Activated CD4-positive, alpha-beta T cell treated with anti-CD3 and anti-CD28 coated beads, Interleukin-2, amount 50 U/mL, for 4 hours (primary cell): ENCODE data around the gene FBLN1.
"Not testable (repeated sequence)": the region's sequence is repeated elsewhere in the genome, so short reads cannot be mapped to it uniquely, and the experiment has no call there.

ENCODE experiments used
- DNase-seq, 2 experiments: peaks; one replicate each; pipeline ENCODE4 v3.0.0-alpha.2; 2020

FBLN1 gene, protein sequence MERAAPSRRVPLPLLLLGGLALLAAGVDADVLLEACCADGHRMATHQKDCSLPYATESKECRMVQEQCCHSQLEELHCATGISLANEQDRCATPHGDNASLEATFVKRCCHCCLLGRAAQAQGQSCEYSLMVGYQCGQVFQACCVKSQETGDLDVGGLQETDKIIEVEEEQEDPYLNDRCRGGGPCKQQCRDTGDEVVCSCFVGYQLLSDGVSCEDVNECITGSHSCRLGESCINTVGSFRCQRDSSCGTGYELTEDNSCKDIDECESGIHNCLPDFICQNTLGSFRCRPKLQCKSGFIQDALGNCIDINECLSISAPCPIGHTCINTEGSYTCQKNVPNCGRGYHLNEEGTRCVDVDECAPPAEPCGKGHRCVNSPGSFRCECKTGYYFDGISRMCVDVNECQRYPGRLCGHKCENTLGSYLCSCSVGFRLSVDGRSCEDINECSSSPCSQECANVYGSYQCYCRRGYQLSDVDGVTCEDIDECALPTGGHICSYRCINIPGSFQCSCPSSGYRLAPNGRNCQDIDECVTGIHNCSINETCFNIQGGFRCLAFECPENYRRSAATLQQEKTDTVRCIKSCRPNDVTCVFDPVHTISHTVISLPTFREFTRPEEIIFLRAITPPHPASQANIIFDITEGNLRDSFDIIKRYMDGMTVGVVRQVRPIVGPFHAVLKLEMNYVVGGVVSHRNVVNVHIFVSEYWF

DNA sequence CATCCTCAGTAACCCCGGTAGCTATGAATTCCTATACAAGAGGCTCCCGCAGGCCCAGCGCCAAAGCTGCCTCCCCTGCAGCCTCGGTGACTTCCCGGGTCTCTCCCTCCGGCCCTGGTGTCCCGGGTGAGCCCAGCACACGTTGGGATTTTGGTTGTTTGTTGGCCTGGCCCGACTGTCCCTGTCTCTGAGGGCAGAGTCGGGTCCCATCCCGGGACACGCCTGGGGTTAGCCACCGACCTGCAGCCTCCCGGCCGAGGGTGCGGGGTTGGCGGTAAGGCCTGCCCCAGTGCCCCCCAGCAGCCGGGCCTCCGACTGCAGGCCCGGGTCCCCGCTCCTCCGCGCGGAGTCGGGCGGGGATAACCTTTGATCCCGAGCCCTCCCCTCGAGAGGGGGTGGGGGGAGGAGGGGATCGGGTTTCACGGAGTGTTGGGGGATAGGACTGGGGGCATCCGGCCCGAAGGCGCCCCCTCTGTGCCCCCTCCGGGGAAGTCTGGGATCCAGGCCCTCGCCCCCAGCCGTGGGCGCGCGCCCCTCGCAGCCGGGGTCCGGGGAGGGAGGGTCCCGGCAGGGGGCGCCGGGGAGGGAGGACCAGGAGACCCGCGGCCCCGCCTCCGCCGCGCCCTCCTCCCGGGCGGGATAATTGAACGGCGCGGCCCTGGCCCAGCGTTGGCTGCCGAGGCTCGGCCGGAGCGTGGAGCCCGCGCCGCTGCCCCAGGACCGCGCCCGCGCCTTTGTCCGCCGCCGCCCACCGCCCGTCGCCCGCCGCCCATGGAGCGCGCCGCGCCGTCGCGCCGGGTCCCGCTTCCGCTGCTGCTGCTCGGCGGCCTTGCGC lies at the start of gene FBLN1:
Gene FBLN1, plus strand, starts transcription at position 669 of the 835 bp plus-strand sequence. Its CDS starts 103 bp downstream, at position 772.
- DNase-seq = no peak

DNA sequence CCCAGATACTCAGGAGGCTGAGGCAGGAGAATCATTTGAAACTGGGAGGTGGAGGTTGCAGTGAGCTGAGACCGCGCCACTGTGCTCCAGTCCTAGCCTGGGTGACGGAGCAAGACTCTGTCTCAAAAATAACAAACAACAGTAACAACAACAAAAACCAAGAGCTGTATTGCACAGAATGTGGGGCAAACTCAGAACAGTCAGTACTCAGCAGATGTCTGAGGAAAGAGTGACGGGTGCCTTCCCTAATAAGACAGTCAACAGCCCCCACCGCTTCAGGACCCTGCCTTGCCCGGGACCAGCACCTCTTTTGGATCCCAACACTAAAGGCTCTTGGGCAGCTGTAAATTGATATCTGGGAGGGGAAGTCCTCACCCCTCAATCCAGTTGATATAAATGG lies 48.9 kb upstream of the FBLN1 start:
- DNase-seq = no peak

DNA sequence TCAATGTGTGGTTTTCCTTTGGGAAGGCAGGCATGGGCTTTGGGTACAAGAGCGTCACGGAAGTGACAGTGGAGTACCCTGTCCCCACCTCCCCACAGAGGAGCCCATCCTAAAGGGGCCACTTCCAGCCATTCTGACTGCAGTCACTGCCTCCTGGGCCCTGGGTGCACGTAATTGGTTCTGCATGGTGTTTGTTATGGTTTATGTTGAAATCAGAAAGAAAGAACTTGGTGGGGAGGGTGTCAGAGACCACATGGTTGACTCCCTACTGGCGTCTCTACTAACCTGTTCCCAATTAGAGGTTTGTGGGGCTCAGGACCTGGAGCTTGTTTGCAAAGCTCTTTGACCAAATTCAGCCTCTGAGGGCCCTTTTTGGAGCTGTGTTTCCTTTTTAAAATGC lies 48.4 kb upstream of the FBLN1 start:
- DNase-seq = no peak

DNA sequence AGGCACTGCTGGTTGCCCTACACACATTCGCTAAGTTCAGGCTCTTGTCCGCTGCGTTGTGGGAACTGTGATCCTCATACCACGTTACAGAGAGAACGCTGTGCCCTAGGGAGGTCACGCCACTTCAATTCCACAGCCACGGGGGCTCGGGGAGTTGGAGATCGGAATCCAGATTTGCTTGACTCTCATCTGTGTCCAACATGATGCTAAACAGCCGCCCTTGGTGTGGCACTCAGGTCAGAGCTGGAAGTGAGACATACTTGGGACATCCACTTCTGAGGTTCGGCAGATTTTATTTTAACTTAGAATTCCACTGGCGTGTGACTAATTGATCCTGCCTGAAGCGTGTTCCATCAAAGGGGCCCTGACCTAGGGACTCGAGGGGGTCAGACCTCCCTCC lies 47.5 kb upstream of the FBLN1 start:
- DNase-seq = no peak

DNA sequence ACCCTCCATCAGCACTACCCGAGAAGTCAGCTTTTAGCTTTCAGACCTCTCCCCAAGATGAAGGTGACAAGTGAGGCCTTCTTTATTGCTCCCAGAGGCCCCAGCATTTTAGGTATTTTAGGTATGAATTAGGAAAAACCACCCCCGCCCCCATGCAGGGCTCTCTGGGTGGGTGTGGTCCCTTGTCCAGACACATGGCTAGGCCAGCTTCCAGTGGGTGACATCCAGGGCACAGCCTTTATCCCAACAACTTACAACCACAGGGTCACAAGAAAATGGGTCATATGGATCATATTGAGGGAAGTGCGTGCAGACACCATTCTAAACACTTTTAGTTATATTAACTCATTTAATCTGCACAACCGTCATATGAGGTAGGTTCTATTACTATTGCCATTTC lies 47.1 kb upstream of the FBLN1 start:
- DNase-seq = no peak

DNA sequence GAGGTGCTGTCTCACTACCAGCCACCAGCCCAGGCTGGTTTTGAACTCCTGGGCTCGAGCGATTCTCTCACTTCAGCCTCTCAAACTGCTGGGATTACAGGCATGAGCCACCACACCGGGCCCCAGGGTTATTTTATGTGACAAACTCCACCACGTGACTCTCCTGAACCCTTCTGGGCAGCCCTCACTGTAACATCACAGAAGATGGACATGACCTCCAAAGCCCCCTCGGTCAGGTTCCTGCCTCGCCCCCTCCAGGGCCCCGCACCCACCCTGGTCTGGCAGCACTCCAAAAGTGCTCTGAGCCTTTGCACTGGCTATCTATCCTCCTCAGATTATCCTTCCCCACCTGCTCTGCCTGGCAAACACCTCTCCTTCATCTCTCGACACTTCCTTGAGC lies 45.9 kb upstream of the FBLN1 start:
- DNase-seq = no peak

DNA sequence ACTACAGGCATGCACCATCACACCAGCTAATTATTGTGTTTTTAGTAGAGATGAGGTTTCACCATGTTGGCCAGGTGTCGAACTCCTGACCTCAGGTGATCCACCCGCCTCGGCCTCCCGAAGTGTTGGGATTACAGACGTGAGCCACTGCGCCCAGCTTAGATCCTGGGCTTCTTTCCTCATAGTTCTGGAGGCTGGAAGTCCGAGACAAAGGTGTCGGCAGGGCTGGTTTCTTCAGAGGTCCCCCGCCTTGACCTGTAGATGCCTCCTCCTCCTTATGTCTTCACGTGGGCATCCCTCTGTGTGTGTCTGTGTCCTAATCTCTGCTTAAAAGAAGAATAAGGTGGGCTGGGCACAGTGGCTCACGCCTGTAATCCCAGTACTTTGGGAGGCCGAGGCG lies 44.2 kb upstream of the FBLN1 start:
- no peak for DNase-seq

DNA sequence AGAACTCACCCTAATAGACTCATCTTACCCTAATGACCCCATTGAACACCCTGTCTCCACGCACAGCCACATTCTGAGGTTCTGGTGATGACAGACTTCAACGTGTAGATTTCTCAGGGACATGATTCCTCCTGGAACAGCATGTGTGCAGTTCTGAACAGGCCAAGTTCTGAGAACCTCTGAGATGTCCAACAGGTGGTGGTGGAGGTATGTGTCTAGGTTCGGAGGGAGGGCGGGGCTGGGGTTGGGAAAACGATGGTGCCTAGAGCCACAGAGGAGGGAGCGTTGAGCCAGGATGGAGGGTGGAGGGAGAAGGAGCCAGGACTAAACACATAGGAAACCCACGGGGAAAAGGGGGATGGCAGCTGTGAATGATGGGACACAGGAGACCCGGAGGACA lies 43.4 kb upstream of the FBLN1 start:
- DNase-seq = no peak

DNA sequence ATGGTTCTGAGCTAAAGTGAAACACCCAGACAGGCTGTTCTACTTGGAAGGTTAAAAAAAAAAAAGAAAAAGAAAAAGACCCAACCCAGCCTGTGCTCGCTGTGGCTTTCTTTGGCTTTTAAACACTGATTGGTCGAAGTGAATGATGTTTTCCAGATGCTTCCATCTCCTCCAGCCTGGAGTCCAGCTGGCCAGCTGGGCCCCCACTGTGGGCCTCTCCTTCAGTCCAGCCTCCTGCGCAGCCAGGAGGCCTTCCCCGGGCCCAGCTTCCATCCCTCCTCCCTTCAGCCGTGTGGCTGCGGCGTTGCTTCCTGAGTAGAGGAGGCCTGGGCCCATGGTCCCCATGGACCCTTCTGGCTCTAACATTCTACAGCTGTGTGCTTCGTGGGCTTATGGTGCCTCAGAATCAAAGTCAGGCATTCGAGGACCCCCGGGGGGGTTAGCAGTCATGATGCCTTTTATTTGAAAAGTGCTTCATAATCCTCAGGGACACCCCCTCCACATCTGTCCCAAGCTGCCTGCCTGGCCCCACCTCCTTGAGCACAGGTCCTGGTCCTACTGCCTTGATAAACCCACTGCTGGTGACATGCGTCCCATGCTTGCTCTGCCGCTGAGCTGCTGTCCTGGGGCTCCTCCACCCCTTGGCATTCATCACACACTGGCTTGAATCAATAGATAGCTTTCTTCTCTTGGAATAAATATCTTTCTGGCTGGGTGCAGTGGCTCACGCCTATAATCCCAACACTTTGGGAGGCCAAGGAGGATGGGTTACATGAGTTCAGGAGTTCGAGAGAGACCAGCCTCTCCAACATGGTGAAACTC lies 42.2 kb upstream of the FBLN1 start:
- DNase-seq = no peak

DNA sequence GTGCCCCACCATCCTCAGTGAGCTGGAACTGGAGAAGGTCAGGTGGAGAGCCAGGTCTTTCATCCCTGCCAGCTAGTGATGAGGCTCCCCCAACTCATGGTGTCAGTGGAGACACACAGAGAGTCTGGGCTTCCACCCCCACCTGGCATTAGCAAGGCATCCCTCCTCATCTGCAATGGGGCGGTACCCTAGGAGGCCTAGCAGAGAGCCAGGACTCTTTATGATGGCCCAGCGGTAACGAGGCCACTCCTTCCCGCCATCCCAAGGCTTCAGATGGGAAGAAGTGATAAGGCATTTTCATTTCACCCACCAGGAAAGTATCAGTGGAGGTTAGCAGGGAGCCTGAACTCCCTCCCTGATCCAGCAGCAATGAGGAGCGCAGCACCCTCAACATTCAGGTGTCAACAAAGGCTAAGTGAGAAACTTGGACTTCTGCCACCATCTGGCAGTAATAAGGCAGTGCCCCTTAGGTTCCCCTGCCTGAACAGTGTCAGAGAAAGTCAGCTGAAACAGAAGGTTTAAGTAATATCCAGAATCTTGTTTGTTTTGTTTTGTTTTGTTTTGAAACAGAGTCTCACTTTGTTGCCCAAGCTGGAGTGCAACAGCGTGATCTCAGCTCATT lies 40.5 kb upstream of the FBLN1 start:
- no peak for DNase-seq

DNA sequence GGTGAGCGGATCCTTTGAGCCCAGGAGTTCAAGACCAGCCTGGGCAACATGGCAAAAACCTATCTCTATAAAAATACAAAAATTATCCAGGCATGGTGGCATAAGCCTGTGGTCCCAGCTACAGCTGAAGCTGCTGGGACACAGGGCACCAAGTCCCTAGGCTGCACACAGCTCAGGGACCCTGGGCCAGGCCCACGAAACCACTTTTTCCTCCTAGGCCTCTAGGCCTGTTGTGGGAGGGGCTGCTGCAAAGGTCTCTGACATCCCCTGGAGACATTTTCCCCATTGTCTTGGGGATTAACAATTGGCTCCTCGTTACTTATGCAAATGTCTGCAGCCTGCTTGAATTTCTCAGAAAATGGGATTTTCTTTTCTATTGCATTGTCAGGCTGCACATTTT lies 39.0 kb upstream of the FBLN1 start:
- DNase-seq = not testable (repeated sequence)

DNA sequence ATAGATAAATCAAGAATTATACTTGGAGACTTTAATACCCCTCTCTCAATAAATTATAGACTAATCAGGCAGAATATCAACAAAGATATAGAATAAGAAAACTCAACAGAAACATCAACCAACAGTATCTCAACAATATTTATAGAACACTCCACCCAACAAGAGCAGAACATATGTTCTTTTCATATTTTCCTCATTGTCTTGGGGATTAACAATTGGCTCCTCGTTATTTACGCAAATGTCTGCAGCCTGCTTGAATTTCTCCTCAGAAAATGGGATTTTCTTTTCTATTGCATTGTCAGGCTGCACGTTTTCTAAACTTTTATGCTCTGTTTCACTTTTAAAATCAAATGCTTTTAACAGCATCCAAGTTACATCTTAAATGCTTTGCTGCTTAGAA lies 37.0 kb upstream of the FBLN1 start:
- DNase-seq = no peak

DNA sequence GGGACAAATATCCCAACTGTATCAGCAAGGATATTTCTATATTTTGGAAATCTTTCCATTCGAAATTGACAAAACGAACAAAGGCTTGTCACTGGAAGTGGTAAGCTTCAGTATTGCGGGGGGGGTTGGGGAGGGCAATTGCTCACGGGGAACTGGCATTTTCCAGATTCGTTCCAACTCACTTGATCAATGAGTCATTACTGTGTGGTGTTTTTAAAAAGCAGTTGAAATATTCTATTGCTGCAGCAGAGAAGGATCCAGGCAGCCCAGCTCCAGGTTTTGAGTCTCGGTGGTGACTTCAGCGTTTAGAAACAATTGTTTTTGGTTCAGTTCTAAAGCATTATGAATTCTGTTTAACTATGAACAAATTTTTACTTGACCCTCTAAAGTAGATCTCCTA lies 33.8 kb upstream of the FBLN1 start:
- no peak for DNase-seq

DNA sequence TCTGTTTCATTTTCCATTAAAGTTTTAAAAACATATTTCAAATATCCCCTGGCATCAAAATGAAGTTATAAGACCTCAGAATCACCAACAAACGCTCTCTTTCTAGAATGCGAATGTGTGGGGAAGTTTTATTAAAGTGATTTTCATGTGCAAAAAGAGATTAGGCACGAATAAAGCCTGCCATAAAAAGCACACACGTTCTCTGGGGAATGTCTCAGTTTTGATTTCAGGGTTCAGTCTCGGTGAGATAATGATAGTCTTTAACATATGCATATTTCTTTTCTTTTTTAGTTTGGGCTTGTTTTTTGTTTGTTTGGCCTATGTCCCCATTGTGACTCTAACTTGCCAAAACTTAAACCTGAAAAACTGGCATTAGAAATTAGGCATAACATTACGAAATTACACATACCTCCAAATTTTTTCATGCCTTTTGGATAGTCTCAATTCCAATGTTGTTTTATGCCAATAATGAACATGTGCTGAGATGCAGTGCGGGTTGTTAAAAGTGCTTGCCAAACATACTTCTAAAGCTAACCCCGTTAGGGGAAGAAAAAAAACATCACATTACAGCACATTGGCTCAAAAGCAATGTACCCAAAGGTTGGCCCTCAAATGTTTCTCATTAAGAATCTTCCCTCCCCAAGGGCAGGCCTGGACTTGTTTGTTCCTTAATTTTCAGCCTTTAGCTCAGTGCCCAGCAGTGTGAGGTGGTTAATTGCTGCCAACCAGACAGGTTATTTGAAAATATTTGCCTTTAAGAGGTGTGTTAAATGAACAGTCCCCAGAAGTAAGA lies 33.2 kb upstream of the FBLN1 start:
- DNase-seq = no peak

DNA sequence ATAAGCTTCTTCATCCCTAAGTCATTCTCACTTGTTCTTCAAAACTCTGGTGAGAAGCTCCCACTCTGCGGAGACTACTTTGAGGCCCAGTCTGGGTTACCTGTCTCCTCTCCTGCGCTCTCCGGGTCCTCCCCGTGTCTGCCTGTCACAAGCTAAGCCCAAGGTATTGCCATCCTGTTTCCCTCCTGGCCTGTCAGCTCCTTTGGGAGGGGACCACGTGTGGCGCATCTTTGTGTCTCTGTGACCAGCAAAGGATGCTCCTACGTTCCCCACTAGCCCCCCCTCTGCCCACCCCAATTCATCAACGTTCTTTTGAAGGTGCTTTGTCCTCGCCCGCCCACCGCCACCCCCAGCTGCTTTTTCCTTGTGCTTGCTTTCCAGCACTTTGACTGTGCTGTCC lies 31.8 kb upstream of the FBLN1 start:
- no peak for DNase-seq

DNA sequence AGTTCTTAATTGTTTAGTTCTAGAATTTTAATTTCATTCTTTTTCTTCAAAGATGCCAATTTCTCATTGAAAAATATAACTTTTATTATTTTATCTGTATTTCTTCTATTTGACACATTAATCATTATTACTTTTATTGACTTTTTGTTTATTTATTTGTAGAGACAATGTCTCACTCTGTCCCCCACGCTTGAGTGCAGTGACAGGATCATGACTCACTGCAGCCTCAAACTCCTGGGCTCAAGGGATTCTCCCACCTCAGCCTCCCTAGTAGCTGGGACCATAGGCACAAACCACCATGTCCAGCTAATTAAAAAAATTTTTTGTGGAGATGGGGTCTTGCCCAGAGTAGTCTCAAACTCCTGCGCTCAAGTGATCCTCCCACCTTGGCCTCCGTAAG lies 30.3 kb upstream of the FBLN1 start:
- DNase-seq = no peak

DNA sequence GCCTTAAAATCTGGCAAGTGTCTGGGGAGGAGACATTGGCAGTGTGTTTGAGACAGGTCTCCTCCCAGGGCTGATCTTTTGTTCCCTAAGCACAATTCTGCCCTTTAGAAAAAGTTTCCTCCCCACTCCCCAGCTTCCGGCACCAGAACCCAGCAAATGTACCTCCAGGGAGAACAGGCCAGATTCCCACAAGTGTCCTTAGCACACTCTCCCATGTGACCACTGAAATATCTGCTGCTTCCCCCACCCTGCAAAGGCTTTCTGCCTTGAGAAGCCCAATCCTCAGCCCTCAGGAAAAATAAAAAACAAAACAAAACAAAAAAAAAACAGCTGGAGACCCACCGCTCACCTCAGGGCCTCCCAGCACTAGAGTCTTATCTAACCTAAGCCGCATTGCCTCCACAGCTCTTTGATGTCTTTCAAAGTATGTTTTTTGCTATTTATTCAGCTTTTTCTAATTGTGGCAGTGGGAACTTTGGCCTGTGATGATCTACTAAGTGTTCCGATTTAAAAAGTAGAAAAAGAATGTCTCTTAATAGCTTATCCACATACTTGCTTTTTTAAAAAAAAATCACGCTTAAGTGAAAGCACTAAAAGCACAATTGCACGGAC lies 29.0 kb upstream of the FBLN1 start:
- no peak for DNase-seq

DNA sequence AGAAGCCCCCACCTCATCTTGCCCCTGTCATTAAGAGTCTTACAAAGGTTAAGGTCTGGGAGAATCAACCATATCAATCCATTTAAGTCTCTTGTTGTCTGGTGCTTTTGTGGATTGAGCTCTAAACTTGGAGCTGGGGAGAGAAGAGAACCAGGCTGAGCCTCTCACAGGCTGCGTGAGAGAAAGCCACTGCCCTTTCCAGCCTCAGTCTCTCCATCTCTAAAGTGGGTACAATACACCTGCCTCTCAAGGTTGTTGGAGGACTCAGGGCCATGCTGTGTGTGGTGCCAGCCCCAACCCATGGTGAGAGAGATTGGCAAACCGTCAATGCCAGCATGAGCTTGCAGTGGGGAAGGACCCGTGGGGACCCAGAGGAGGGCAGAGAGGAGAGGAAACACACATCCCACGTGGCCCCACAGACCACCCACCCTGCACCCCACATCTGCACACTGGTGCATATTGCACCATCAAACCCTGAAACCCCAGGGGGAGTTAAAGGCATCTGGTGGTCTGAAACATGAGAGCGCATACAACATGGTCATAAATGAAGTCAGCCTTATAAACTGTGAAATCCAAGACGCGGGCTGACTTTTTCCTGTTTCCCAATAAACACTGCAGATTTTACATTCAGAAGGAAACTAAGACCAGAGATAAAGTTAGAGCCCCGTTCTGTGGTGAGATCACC lies 27.5 kb upstream of the FBLN1 start:
- no peak for DNase-seq

DNA sequence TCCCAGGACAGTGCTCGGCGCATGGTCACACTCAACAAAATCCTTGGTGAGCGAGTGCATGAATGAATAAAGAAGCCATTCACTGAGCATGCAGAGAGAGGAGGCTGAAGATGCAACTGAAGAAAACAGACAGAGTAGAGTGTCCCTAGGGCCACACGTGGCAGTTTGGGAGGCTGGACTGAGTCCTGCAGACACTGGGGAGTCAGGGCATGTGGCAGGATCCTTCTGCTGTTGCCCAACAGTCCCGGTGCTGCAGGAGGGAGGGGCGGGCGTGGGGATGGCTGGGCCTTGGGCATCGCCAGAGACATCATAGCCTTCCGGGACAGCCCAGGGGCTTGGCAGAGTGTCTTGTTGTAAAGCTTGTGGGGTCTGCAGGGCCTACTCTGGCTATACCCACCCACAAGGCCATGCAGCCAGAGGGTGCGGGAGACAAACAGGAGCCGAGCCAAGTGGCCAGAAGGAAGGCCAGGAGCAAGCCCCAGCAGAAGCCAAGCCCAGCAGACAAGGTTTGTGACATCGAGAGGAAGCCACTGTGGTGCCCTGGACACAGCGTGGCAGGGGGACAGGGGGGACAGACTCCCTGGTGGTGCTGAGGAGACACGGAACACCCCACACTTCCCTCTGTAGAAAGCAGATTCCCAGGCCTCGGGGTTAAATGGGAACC lies 26.7 kb upstream of the FBLN1 start:
- no peak for DNase-seq

DNA sequence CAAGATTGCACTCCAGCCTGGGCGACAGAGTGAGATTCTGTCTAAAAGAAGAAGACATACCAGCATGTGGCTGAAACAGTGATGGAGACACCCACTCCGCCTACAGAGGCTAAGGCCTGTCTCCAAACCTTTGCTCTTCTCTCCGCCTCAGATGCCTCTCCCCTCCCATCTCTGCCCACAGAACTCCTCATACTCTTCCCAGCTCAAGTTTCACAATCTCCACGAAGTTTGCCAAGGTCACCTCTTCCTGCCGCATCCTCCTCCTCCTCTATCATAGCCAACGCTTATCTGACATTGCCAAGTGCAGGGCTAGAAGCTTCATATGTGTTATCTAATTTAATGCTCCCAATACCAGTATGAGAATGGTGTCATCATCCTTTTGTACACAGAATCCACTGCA lies 25.9 kb upstream of the FBLN1 start:
- DNase-seq = no peak
